ENCODE results near the gene CYB5D1. TPM values are rescaled to one million over a fixed set of nuclear protein-coding genes. Genes with fewer than 3 reads are reported as not detected.

The CYB5D1 gene
- total and polyA plus RNA-seq, 9 donors = 7.0 to 22.2 (median 16.1) TPM

- DNase-seq = no peak
- H3K4me3 ChIP-seq = no peak overlapping the region
- WGBS, 3 donors = 89 to 90% (median 89%) methylated on average over 9 of the region's 9 CpGs
- no peak overlapping the region for H3K27ac ChIP-seq
- no peaks in the 10 kb centered on the region for H3K36me3 ChIP-seq
- H3K27me3 ChIP-seq = no peaks in the 10 kb centered on the region
- TF ChIP-seq EP300 (IDR thresholded peaks at IDR 0.05) = no peak
- peaks cover 5% of the 10 kb centered on the region for H3K4me1 ChIP-seq (ENCODE audit: insufficient read depth)
- intact Hi-C loops (cut with DNase I) = no loop called here
- H3K9me3 ChIP-seq = no peaks in the 10 kb centered on the region
Observed at GRCh38 chr17:7894226-7894625, 36.4 kb downstream of the CYB5D1 start.

- Histone ChIP-seq H3K27me3 (no peaks in the 10 kb centered on the region), H3K4me3 (no peak overlapping the region), H3K4me1 (ENCODE audit: insufficient read depth) (no peaks in the 10 kb centered on the region), H3K36me3 (no peaks in the 10 kb centered on the region), H3K27ac (no peak overlapping the region), H3K9me3 (no peaks in the 10 kb centered on the region)
- TF ChIP-seq POLR2A (IDR thresholded peaks at IDR 0.05) (no peak), CTCF (IDR thresholded peaks at IDR 0.05) (no peak), EP300 (IDR thresholded peaks at IDR 0.05) (no peak)
- intact Hi-C loops (cut with DNase I) = loop anchor here in 2 of 4 donors (5.0 kb wide), 1 partner anchor 33 kb away; no protein-coding TSS in a partner anchor
- 85 to 87% (median 86%) methylated on average over 8 of the region's 8 CpGs for WGBS, 3 donors
- DNase-seq = no peak
Observed at GRCh38 chr17:7894866-7895265, 37.1 kb downstream of the CYB5D1 start.

- no peaks in the 10 kb centered on the region for H3K36me3 ChIP-seq
- H3K4me3 ChIP-seq = no peak overlapping the region
- DNase-seq = no peak
- H3K9me3 ChIP-seq = no peaks in the 10 kb centered on the region
- no peaks in the 10 kb centered on the region for H3K27me3 ChIP-seq
- TF ChIP-seq EP300 (IDR thresholded peaks at IDR 0.05) (no peak), CTCF (IDR thresholded peaks at IDR 0.05) (no peak), POLR2A (IDR thresholded peaks at IDR 0.05) (no peak)
- WGBS, 3 donors = 81 to 82% (median 81%) methylated on average over 13 of the region's 13 CpGs
- intact Hi-C loops (cut with DNase I) = loop anchor here in 2 of 4 donors (2.0 to 5.0 kb wide), 2 partner anchors 35 to 70 kb away; no protein-coding TSS in a partner anchor
- H3K27ac ChIP-seq = no peak overlapping the region
- H3K4me1 ChIP-seq (ENCODE audit: insufficient read depth) = no peaks in the 10 kb centered on the region
Observed at GRCh38 chr17:7897090-7897489, 39.3 kb downstream of the CYB5D1 start.

- no peaks in the 10 kb centered on the region for H3K36me3 ChIP-seq
- DNase-seq = no peak
- no peaks in the 10 kb centered on the region for H3K9me3 ChIP-seq
- TF ChIP-seq CTCF (IDR thresholded peaks at IDR 0.05) = peak in 1 of 3 donors; percentile 28
- no peak for TF ChIP-seq POLR2A (IDR thresholded peaks at IDR 0.05)
- no peak for TF ChIP-seq EP300 (IDR thresholded peaks at IDR 0.05)
- no peaks in the 10 kb centered on the region for H3K27me3 ChIP-seq
- no peak overlapping the region for H3K27ac ChIP-seq
- H3K4me3 ChIP-seq = no peak overlapping the region
- H3K4me1 ChIP-seq (ENCODE audit: insufficient read depth) = no peaks in the 10 kb centered on the region
- 26 to 30% (median 29%) methylated on average over 6 of the region's 6 CpGs for WGBS, 3 donors
- intact Hi-C loops (cut with DNase I) = loop anchor here in 2 of 4 donors (2.0 to 5.0 kb wide), 2 partner anchors 35 to 71 kb away; no protein-coding TSS in a partner anchor
Observed at GRCh38 chr17:7897773-7898172, 40.0 kb downstream of the CYB5D1 start.

DNA sequence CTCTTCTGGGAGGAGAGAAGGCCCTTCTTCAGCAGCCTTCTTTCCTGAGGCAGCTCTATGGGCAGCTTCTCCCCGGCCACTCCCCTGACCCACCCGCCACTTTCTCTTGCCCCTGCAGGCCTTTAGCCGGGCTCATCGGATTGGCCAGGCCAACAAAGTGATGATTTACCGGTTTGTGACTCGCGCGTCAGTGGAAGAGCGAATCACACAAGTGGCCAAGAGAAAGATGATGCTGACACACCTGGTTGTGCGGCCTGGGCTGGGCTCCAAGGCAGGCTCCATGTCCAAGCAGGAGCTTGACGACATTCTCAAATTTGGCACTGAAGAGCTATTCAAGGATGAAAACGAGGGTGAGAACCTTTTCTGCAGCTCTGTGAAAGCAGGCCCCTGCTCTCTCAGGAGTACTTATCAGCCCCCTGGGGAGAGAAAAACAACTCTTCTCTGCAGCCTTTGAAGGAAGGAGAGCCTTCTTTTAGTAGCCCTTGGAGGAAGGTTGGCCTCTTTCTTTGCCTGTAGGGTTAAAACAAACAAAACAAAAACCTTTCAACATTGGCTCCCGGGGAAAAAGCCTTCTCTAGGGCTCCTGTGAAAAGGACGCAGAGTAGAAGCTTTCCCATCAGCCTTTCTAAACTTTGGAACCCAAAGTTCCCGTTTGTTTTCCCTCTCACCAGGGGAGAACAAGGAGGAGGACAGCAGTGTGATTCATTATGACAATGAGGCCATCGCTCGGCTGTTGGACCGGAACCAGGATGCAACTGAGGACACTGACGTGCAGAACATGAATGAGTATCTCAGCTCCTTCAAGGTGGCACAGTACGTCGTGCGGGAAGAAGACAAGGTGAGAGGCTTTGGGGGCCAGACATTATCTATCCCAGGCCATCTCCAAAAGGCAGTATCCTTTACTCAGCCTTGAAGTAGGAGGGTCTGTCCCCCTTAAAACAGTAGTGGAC lies 45.6 kb downstream of the CYB5D1 start:
- intact Hi-C loops (cut with DNase I) = no loop called here
- no peaks in the 10 kb centered on the region for H3K36me3 ChIP-seq
- TF ChIP-seq EP300 (IDR thresholded peaks at IDR 0.05) = no peak
- TF ChIP-seq POLR2A (IDR thresholded peaks at IDR 0.05) = no peak
- TF ChIP-seq CTCF (IDR thresholded peaks at IDR 0.05) = no peak
- WGBS, 3 donors = 72 to 74% (median 73%) methylated on average over 22 of the region's 22 CpGs
- H3K4me1 ChIP-seq (ENCODE audit: insufficient read depth) = no peaks in the 10 kb centered on the region
- no peak overlapping the region for H3K4me3 ChIP-seq
- no peak overlapping the region for H3K27ac ChIP-seq
- peak in 1 of 5 donors; percentile 29 for DNase-seq
- H3K9me3 ChIP-seq = no peaks in the 10 kb centered on the region
- H3K27me3 ChIP-seq = no peaks in the 10 kb centered on the region

All from ovary (tissue), 9 donors.